IMR-90 (cell line): ENCODE measurements around the gene SLC40A1.

ENCODE experiments used
- POLR2A ChIP-seq: IDR thresholded peaks from 2 replicates; pipeline ENCODE4 v1.6.1; 2012; ENCODE audit warnings: mild to moderate bottlenecking, low read depth, low read length
- RAD21 ChIP-seq: IDR thresholded peaks from 2 replicates; pipeline ENCODE4 v1.6.1; 2012; ENCODE audit warnings: low read length, improper control_type of control experiment
- TF ChIP-seq, protein P1 (sequence below): conservative IDR thresholded peaks from 2 replicates; pipeline ENCODE4 v1.5.1; 2012; ENCODE audit warnings: mild to moderate bottlenecking, low read depth, low read length, improper control_type of control experiment
- TF ChIP-seq, protein P2 (sequence below): fragments of 150-350 bp; IDR thresholded peaks from 2 replicates; pipeline ENCODE4 v1.6.1; 2017; ENCODE audit warnings: mild to moderate bottlenecking, antibody characterized with exemption, low read length, low read depth

DNA sequence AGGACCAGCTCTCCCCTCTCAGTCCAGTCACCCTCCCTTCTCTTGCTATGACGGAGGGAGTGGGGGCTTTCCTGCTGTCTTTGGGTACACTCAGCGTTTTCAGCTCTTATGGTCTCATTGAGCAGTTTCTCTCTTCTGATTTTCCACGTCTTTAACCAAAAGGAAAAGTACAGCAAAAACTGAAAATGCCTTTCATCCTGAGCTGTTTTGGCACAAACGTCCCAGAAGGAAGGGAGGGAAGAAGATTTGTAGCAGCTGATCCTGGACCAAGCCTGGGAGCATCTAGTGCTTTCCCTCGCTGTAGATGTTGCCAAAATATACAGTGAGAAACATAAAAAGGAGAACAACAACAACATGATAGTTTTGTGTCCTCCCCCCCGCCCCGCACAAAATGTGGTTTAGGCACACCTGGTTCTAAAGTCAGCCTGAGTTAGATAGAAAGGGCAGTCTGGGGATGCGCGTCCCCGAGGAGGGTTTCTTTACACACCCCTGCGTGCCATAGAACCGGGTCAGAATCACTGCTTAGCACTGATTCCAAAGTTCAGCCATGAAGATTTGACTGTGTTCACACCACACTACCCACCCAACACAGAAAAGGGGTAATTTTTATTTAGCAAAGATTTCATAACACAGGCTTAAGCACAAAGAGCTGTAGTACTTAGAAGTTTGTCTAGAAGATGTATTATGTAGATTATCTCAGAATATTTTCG is 53.4 kb downstream of the SLC40A1 start:
- TF ChIP-seq, protein P1, sequence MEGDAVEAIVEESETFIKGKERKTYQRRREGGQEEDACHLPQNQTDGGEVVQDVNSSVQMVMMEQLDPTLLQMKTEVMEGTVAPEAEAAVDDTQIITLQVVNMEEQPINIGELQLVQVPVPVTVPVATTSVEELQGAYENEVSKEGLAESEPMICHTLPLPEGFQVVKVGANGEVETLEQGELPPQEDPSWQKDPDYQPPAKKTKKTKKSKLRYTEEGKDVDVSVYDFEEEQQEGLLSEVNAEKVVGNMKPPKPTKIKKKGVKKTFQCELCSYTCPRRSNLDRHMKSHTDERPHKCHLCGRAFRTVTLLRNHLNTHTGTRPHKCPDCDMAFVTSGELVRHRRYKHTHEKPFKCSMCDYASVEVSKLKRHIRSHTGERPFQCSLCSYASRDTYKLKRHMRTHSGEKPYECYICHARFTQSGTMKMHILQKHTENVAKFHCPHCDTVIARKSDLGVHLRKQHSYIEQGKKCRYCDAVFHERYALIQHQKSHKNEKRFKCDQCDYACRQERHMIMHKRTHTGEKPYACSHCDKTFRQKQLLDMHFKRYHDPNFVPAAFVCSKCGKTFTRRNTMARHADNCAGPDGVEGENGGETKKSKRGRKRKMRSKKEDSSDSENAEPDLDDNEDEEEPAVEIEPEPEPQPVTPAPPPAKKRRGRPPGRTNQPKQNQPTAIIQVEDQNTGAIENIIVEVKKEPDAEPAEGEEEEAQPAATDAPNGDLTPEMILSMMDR = no peak
- TF ChIP-seq POLR2A = no peak
- TF ChIP-seq, protein P2, sequence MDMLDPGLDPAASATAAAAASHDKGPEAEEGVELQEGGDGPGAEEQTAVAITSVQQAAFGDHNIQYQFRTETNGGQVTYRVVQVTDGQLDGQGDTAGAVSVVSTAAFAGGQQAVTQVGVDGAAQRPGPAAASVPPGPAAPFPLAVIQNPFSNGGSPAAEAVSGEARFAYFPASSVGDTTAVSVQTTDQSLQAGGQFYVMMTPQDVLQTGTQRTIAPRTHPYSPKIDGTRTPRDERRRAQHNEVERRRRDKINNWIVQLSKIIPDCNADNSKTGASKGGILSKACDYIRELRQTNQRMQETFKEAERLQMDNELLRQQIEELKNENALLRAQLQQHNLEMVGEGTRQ = no peak
- TF ChIP-seq RAD21 = no peak
